Transverse colon (tissue), 4 donors: ENCODE data around the gene TPGS1. TPM values are rescaled to one million over a fixed set of nuclear protein-coding genes. Genes with fewer than 3 reads are reported as not detected.
A peak's percentile ranks its signal among the peaks of the same experiment; 100 is the strongest.
"Not testable (repeated sequence)": the region's sequence is repeated elsewhere in the genome, so short reads cannot be mapped to it uniquely, and the experiment has no call there.

Experiments
- DNase-seq: peaks from one replicate; pipeline ENCODE4 v3.0.0-alpha.2; 2019
- H3K27ac ChIP-seq, 4 donors: fragments of 200-600 bp; sonication (generic); 2 replicates each; pipeline ENCODE4 v1.5.1; 2016 to 2018; ENCODE audit warnings: inconsistent platforms in 4 of 4
- H3K27me3 ChIP-seq: fragments of 200-600 bp; sonication (generic); 2 replicates; pipeline ENCODE4 v1.5.1; 2017; ENCODE audit warnings: inconsistent platforms
- H3K36me3 ChIP-seq, 4 donors: fragments of 200-600 bp; sonication (generic); 2 replicates each; pipeline ENCODE4 v1.5.1; 2017 to 2019; ENCODE audit warnings: inconsistent platforms in 4 of 4
- H3K4me1 ChIP-seq, 4 donors: fragments of 200-600 bp; sonication (generic); 2 replicates each; pipeline ENCODE4 v1.5.1; 2017 to 2020; ENCODE audit warnings: inconsistent platforms in 4 of 4
- H3K4me3 ChIP-seq, 4 donors: fragments of 200-600 bp; sonication (generic); 1 replicate in 1 of 4; 2 replicates in 3 of 4; pipeline versions ENCODE4 v1.5.1 to v1.6.1; 2017 to 2019; ENCODE audit warnings: inconsistent platforms in 4 of 4
- H3K9me3 ChIP-seq, 2 donors: fragments of 200-600 bp; sonication (generic); 2 replicates each; pipeline ENCODE4 v1.5.1; 2017 to 2019; ENCODE audit warnings: inconsistent platforms in 2 of 2
- CTCF ChIP-seq, 5 experiments: fragments of 200-600 bp in 3 of 5; fragments of 450-650 bp in 2 of 5; sonication (generic) in 3 of 5; IDR thresholded peaks; 1 replicate in 2 of 5; 2 replicates in 3 of 5; pipeline ENCODE4 v1.5.1; 2016 to 2017; ENCODE audit warnings: antibody characterized with exemption in 5 of 5, inconsistent platforms in 3 of 5, mild to moderate bottlenecking in 2 of 5, moderate library complexity in 1 of 5
- EP300 ChIP-seq: sonication (generic); formaldehyde crosslinking; IDR thresholded peaks from one replicate; pipeline ENCODE4 v1.6.1; 2017; ENCODE audit warnings: antibody characterized with exemption, low read depth
- POLR2A ChIP-seq: fragments of 450-650 bp; IDR thresholded peaks from one replicate; pipeline ENCODE4 v1.6.1; 2016; ENCODE audit warnings: antibody characterized with exemption, mild to moderate bottlenecking, moderate library complexity
- POLR2AphosphoS5 ChIP-seq, 3 donors: sonication (generic); formaldehyde crosslinking; IDR thresholded peaks; one replicate each; pipeline ENCODE4 v1.6.1; 2016; ENCODE audit warnings: antibody characterized with exemption in 3 of 3
- WGBS, 2 donors: methylation state at CpG; one replicate each; pipeline ENCODE4 v1.1.5; 2018; ENCODE audit warnings: low coverage in 1 of 2; 5-methylcytosine and 5-hydroxymethylcytosine counted together
- in situ Hi-C, 4 donors: fragments of 200-750 bp; cut with MboI; loops; one replicate each; pipeline versions ENCODE4 v1.15.0 to v1.15.1; 2017; ENCODE audit warnings: low sequenced_read_pairs in 3 of 4, low pct_ligation_motif_present in 1 of 4, low pct_unique_long_range_greater_than_20kb in 1 of 4
- intact Hi-C: fragments of 100-400 bp; cut with DNase I; formaldehyde crosslinking; loops from one replicate; pipeline ENCODE4 v1.15.1; 2023; ENCODE audit warnings: low total_unique reads
- total RNA-seq, 4 donors: library from RNA; depleted of rRNA; stranded (reverse); fragments of >200 nt; gene quantifications; one replicate each; pipeline ENCODE4 v1.1.0, GENCODE V29; 2016

The TPGS1 gene
- total RNA-seq, 4 donors from 2014 or later, result 18.0 to 103 (median 43.8) TPM

- H3K4me1 ChIP-seq, result peaks cover 0 to 4% (median 2%) of the 10 kb centered on the region in 4 donors
- TF ChIP-seq EP300, result no peak
- no peak for TF ChIP-seq POLR2A
- TF ChIP-seq POLR2AphosphoS5 (IDR thresholded peaks at IDR 0.05), result no peak
- no peak overlapping the region for H3K4me3 ChIP-seq
- 65 to 79% methylated on average over 4 to 13 of the region's 13 CpGs for WGBS, 2 donors
- in situ Hi-C loops (no loop called here), intact Hi-C loops (no loop called here)
- H3K27ac ChIP-seq, result no peak overlapping the region
- DNase-seq, result no peak
- H3K36me3 ChIP-seq, result no peaks in the 10 kb centered on the region
- H3K27me3 ChIP-seq, result no peaks in the 10 kb centered on the region
- no peaks in the 10 kb centered on the region for H3K9me3 ChIP-seq
Observed at GRCh38 chr19:475360-475759, 31.9 kb upstream of the TPGS1 start.

- no peak for DNase-seq
- Histone ChIP-seq H3K4me3 (no peak overlapping the region), H3K27me3 (no peaks in the 10 kb centered on the region), H3K4me1 (peaks cover 0 to 4% (median 2%) of the 10 kb centered on the region in 4 donors), H3K36me3 (no peaks in the 10 kb centered on the region), H3K27ac (no peak overlapping the region), H3K9me3 (no peaks in the 10 kb centered on the region)
- in situ Hi-C loops, result no loop called here
- TF ChIP-seq POLR2AphosphoS5 (IDR thresholded peaks at IDR 0.05) (no peak), POLR2A (no peak), EP300 (no peak), CTCF (IDR thresholded peaks at IDR 0.05) (no peak)
- intact Hi-C loops, result no loop called here
- WGBS, 2 donors, result 84 to 100% methylated on average over 2 to 26 of the region's 26 CpGs
Observed at GRCh38 chr19:478236-478903, 28.9 kb upstream of the TPGS1 start.

GRCh38 chr19:478976-479375 lies 28.3 kb upstream of the TPGS1 start:
- no peak for DNase-seq
- 73 to 87% methylated on average over 3 to 14 of the region's 14 CpGs for WGBS, 2 donors
- Histone ChIP-seq H3K27ac (no peak overlapping the region), H3K9me3 (no peaks in the 10 kb centered on the region), H3K27me3 (no peaks in the 10 kb centered on the region), H3K4me1 (peaks cover 0 to 4% (median 2%) of the 10 kb centered on the region in 4 donors), H3K36me3 (no peaks in the 10 kb centered on the region), H3K4me3 (no peak overlapping the region)
- in situ Hi-C loops (no loop called here), intact Hi-C loops (no loop called here)
- TF ChIP-seq CTCF (IDR thresholded peaks at IDR 0.05) (no peak), EP300 (no peak), POLR2AphosphoS5 (IDR thresholded peaks at IDR 0.05) (no peak), POLR2A (no peak)

GRCh38 chr19:480016-480855 lies 27.1 kb upstream of the TPGS1 start:
- 41 to 75% methylated on average over 8 to 36 of the region's 36 CpGs for WGBS, 2 donors
- no peak overlapping the region for H3K27ac ChIP-seq
- intact Hi-C loops, result loop anchor here (10.0 kb wide), 1 partner anchor 105 kb away; a partner anchor contains a TSS
- peaks cover 0 to 4% (median 2%) of the 10 kb centered on the region in 4 donors for H3K4me1 ChIP-seq
- H3K36me3 ChIP-seq, result no peaks in the 10 kb centered on the region
- no peaks in the 10 kb centered on the region for H3K9me3 ChIP-seq
- peaks cover 10% of the 10 kb centered on the region for H3K27me3 ChIP-seq
- H3K4me3 ChIP-seq, result peak overlapping the region in 1 of 4 donors; percentile 33
- TF ChIP-seq CTCF (IDR thresholded peaks at IDR 0.05) (peak; percentile 48 to 69 (median 53)), POLR2AphosphoS5 (IDR thresholded peaks at IDR 0.05) (peak in 2 of 3 donors; percentile 13 to 38), EP300 (peak; percentile 32), POLR2A (no peak)
- in situ Hi-C loops, result no loop called here
- peak; percentile 77 for DNase-seq

- in situ Hi-C loops, H3K36me3 ChIP-seq, H3K9me3 ChIP-seq, H3K27ac ChIP-seq, H3K4me3 ChIP-seq, H3K4me1 ChIP-seq, DNase-seq: not testable (repeated sequence)
- intact Hi-C loops, result loop anchor here (10.0 kb wide), 1 partner anchor 106 kb away; a partner anchor contains a TSS
- WGBS, 2 donors, result 96 to 100% methylated on average over 2 to 3 of the region's 3 CpGs
- peaks cover 19% of the 10 kb centered on the region for H3K27me3 ChIP-seq
Observed at GRCh38 chr19:481100-481499, 26.2 kb upstream of the TPGS1 start.
